Panc1 (cell line): ENCODE measurements around the gene ALKBH3.

ENCODE experiments used
- TCF7L2 ChIP-seq: IDR thresholded peaks from 2 replicates; pipeline ENCODE4 v1.6.1; 2011; ENCODE audit warnings: mild to moderate bottlenecking, low read depth, low read length, inconsistent platforms
- TF ChIP-seq, protein P1 (sequence below): fragments of 450-650 bp; IDR thresholded peaks from 2 replicates; pipeline ENCODE4 v1.5.1; 2017; ENCODE audit warnings: mild to moderate bottlenecking

DNA sequence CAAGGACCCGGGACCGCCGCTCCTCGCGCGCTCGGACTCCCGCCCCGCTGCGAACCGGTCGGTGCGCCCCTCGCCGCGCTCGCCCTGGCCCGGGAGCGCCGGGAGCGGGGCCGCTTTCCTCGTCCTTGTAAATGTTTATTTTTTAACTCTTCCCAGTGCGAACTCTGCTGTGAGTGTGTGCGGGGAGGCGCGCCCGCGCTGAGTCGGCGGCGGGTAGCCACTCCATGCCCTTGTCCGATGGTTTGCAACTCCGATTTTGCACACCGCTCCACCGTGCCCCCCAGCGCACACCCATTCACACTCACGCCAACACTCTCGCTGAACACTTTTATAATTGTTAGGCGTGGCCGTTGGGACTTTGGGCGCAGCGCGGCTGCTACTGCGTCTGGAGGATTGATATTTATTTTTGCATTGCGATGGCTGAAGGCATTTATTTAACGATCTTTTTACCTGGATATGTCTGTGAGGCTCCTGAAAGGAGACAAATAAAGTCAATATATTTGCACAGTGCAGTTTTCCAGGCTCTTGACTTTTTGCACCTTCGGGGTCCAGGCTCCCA, 62.8 kb downstream of the ALKBH3 start:
- TF ChIP-seq, protein P1, sequence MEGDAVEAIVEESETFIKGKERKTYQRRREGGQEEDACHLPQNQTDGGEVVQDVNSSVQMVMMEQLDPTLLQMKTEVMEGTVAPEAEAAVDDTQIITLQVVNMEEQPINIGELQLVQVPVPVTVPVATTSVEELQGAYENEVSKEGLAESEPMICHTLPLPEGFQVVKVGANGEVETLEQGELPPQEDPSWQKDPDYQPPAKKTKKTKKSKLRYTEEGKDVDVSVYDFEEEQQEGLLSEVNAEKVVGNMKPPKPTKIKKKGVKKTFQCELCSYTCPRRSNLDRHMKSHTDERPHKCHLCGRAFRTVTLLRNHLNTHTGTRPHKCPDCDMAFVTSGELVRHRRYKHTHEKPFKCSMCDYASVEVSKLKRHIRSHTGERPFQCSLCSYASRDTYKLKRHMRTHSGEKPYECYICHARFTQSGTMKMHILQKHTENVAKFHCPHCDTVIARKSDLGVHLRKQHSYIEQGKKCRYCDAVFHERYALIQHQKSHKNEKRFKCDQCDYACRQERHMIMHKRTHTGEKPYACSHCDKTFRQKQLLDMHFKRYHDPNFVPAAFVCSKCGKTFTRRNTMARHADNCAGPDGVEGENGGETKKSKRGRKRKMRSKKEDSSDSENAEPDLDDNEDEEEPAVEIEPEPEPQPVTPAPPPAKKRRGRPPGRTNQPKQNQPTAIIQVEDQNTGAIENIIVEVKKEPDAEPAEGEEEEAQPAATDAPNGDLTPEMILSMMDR = no peak
- no peak for TF ChIP-seq TCF7L2
